Colonic mucosa (tissue), 4 donors: ENCODE data around the gene CAMK1D. TPM values are rescaled to one million over a fixed set of nuclear protein-coding genes. Genes with fewer than 3 reads are reported as not detected.
"Not testable (repeated sequence)": the region's sequence is repeated elsewhere in the genome, so short reads cannot be mapped to it uniquely, and the experiment has no call there.

ENCODE experiments used
- DNase-seq: peaks from one replicate; pipeline ENCODE4 v3.0.0-alpha.2; 2020
- H3K27ac ChIP-seq: fragments of 200-600 bp; one replicate; pipeline ENCODE4 v1.8.0; 2021
- H3K27me3 ChIP-seq: fragments of 200-600 bp; one replicate; pipeline ENCODE4 v1.8.0; 2021
- H3K36me3 ChIP-seq: fragments of 200-600 bp; one replicate; pipeline ENCODE4 v1.8.0; 2021
- H3K4me1 ChIP-seq: fragments of 200-600 bp; one replicate; pipeline ENCODE4 v1.8.0; 2021; ENCODE audit warnings: mild to moderate bottlenecking
- H3K4me3 ChIP-seq: fragments of 200-600 bp; one replicate; pipeline ENCODE4 v1.8.0; 2021
- H3K9ac ChIP-seq, 2 donors: one replicate each; pipeline ENCODE4 v1.7.0; 2013; ENCODE audit warnings: control low read depth in 2 of 2, low read depth in 2 of 2, low read length in 2 of 2
- H3K9me3 ChIP-seq: fragments of 200-600 bp; one replicate; pipeline ENCODE4 v1.8.0; 2021
- intact Hi-C: fragments of 100-400 bp; cut with DNase I; formaldehyde crosslinking; loops from one replicate; pipeline ENCODE4 v1.14.1; 2022
- total RNA-seq, 2 donors: library from RNA; stranded (reverse); fragmentation: NEBNext Ultra II Directional in 1 of 2; extraction: Animal tissue kit (Norgen Biotek cat#: 25700) in 1 of 2; gene quantifications; one replicate each; pipeline ENCODE4 v1.2.1, GENCODE V29; 2021
- TF ChIP-seq, protein P1 (sequence below): fragments of 200-600 bp; IDR thresholded peaks from one replicate; pipeline ENCODE4 v1.8.0; 2022; ENCODE audit warnings: antibody characterized with exemption, mild to moderate bottlenecking
- donor health status: healthy.
- donor health status: DM: no; HTN: no; CAD: no.
- donor health status: DM: no; HTN: no; CAD: no.

Gene CAMK1D
- total RNA-seq, 2 donors from 2014 or later = 21.3 to 29.7 TPM

DNA sequence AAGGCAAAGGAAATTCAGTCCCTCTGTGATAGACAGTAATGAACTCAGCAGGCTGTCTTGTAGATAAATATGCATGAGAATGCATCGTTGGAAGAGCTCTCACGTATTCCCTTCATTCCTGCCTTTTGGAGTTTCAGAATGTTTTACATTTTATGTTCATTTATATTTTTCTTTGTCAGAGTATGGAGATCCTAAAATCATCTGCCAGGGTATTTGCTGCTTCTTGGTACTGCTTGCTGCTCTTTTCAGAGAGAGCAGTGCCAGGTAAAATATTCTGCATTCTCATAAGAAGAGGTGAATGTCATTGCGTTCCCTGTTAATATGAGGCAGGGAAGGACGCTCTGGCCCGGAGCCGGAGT, 362.0 kb downstream of the CAMK1D start:
- no peaks in the 10 kb centered on the region for H3K9me3 ChIP-seq
- no peak overlapping the region for H3K9ac ChIP-seq
- TF ChIP-seq, protein P1, sequence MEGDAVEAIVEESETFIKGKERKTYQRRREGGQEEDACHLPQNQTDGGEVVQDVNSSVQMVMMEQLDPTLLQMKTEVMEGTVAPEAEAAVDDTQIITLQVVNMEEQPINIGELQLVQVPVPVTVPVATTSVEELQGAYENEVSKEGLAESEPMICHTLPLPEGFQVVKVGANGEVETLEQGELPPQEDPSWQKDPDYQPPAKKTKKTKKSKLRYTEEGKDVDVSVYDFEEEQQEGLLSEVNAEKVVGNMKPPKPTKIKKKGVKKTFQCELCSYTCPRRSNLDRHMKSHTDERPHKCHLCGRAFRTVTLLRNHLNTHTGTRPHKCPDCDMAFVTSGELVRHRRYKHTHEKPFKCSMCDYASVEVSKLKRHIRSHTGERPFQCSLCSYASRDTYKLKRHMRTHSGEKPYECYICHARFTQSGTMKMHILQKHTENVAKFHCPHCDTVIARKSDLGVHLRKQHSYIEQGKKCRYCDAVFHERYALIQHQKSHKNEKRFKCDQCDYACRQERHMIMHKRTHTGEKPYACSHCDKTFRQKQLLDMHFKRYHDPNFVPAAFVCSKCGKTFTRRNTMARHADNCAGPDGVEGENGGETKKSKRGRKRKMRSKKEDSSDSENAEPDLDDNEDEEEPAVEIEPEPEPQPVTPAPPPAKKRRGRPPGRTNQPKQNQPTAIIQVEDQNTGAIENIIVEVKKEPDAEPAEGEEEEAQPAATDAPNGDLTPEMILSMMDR = no peak
- no peaks in the 10 kb centered on the region for H3K36me3 ChIP-seq
- H3K27ac ChIP-seq = no peak overlapping the region
- DNase-seq = no peak
- H3K27me3 ChIP-seq = no peaks in the 10 kb centered on the region
- intact Hi-C loops = loop anchor here (2.0 to 10.0 kb wide), 3 partner anchors 54 to 447 kb away; no protein-coding TSS in a partner anchor
- no peak overlapping the region for H3K4me3 ChIP-seq
- H3K4me1 ChIP-seq = peaks cover 17% of the 10 kb centered on the region

DNA sequence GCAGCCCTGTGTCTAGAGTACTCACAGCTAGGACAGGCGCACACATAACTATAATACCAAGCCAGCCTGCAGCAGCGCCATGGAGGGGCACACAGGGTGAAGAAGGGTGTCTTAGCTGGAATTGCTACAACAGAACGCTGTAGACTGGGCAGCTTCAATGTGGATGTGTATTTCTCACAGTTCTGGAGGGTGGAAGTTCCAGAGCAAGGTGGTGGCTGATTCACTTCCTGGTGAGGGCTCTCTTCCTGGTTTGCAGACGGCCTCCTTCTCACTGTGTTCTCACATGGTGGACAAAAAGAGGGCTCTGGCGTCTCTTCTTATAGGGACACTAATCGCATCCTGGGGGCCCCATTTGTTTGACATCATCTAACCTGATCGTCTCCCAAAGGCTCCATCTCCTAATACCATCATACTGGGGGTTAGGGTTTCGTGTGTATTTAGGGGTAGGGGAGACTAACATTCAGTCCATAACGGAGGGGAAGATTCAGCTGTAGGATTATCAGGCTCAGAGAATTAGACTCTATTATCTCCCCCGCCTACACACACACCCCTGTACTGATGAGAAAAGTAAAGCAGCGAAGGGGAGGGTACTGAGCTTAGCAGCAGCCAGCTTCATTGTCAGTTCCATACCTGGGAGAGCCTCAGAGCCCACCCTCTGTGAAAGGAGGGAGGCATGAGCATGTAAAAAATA, 363.1 kb downstream of the CAMK1D start:
- Histone ChIP-seq H3K36me3 (no peaks in the 10 kb centered on the region), H3K27me3 (no peaks in the 10 kb centered on the region), H3K9me3 (no peaks in the 10 kb centered on the region), H3K4me3 (no peak overlapping the region), H3K27ac (no peak overlapping the region), H3K9ac (no peak overlapping the region), H3K4me1 (peaks cover 17% of the 10 kb centered on the region)
- intact Hi-C loops = loop anchor here (5.0 to 10.0 kb wide), 2 partner anchors 55 to 362 kb away; no protein-coding TSS in a partner anchor
- no peak for DNase-seq
- TF ChIP-seq, protein P1 = no peak

DNA sequence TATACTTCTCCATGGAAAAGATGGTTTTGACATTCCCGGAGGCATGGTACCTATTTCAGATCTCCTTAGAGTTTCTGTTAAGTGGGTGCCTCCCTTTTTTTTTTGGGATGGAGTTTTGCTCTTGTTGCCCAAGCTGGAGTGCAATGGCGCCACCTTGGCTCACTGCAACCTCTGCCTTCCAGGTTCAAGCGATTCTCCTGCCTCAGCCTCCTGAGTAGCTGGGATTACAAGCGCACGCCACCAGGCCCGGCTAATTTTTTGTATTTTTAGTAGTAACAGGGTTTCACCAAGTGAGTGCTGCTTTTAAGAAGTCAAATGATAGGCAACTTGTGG, 363.6 kb downstream of the CAMK1D start:
- not testable (repeated sequence) for H3K36me3 ChIP-seq, H3K27me3 ChIP-seq, H3K9me3 ChIP-seq, H3K9ac ChIP-seq, H3K27ac ChIP-seq, DNase-seq, H3K4me3 ChIP-seq
- intact Hi-C loops = loop anchor here (5.0 to 10.0 kb wide), 2 partner anchors 56 to 362 kb away; no protein-coding TSS in a partner anchor
- H3K4me1 ChIP-seq = peaks cover 13% of the 10 kb centered on the region

DNA sequence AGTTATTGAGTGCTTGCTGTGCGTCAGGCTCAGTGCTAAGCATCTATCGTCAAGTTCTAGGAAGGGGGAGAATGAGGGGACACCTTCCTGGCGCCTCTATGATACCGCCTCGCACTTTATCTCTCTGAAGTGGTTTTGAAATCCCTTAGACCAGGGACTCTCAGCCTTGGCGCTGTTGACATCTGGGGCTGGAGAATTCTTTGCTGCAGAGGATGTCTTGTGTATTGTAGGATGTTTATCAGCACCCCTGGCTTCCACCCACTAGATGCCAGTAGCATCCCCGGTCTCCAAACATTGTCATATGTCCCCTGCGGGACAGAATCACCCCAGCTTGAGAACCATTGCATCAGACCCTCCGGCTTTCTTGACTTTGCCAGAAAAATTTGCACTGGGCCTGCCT, 366.7 kb downstream of the CAMK1D start:
- TF ChIP-seq, protein P1 = no peak
- intact Hi-C loops = loop anchor here (5.0 to 10.0 kb wide), 2 partner anchors 186 to 359 kb away; no protein-coding TSS in a partner anchor

DNA sequence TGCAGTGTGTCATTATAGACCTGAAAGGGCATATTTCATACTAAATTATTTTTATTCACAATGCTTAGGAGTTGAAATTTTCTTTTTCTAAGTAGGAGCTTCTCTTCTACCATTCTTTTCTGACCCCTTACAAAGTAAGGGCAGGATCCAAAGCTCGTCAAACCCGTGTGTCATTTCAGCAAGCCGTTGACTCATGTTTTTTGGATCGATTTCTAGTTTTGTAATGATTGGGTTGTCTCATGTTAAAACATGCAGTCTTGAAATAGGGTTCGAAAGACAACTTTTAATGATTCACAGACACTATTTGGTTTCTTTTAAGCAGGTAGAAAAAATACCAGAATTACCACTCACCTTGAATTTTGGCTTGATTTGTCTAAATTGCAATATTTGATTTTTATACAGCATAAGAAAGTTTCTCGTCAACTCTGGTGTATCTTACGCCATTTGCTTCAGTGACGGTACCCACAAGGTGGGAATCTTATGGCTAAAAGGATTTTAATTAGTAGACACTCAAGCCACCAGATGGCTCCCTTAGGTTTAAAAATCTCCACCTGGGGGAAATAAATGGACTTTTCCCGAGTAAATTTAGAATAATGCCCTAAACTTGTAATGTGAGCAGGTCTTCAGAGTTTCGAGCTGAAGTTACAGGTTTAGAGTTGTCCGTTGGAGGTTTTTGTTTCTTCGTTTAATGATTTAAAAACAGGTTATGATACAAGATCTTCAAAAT, 368.8 kb downstream of the CAMK1D start:
- no peaks in the 10 kb centered on the region for H3K36me3 ChIP-seq
- H3K9me3 ChIP-seq = no peaks in the 10 kb centered on the region
- H3K4me3 ChIP-seq = no peak overlapping the region
- intact Hi-C loops = loop anchor here (5.0 to 10.0 kb wide), 2 partner anchors 184 to 357 kb away; no protein-coding TSS in a partner anchor
- DNase-seq = no peak
- no peaks in the 10 kb centered on the region for H3K27me3 ChIP-seq
- H3K4me1 ChIP-seq = no peaks in the 10 kb centered on the region
- TF ChIP-seq, protein P1 = no peak
- H3K9ac ChIP-seq = no peak overlapping the region
- no peak overlapping the region for H3K27ac ChIP-seq

More for the DNA sequence above, 366.7 kb downstream of the CAMK1D start:
- DNase-seq = no peak
- H3K4me3 ChIP-seq = no peak overlapping the region
- H3K27me3 ChIP-seq = no peaks in the 10 kb centered on the region
- no peak overlapping the region for H3K9ac ChIP-seq
- no peaks in the 10 kb centered on the region for H3K36me3 ChIP-seq
- no peak overlapping the region for H3K27ac ChIP-seq
- H3K4me1 ChIP-seq = no peaks in the 10 kb centered on the region
- no peaks in the 10 kb centered on the region for H3K9me3 ChIP-seq
